PC-9 (cell line): ENCODE measurements around the gene GALNT9. TPM values are rescaled to one million over a fixed set of nuclear protein-coding genes. Genes with fewer than 3 reads are reported as not detected.

Experiments used
- BruUV-seq: library from RNA; stranded (reverse); fragments of 400-500 nt; replicated peaks from 2 replicates; lab custom pipeline; 2021; lab: Mats Ljungman, UMichigan
- CTCF ChIA-PET: fragments of 300-600 bp; sonication (Branson Sonifier 250); formaldehyde crosslinking; loops from one replicate; lab custom pipeline; 2022; ENCODE audit warnings: antibody characterized with exemption; lab: Charles Lee
- POLR2A ChIA-PET: fragments of 300-600 bp; sonication (Branson Sonifier 250); formaldehyde crosslinking; loops from one replicate; lab custom pipeline; 2022; ENCODE audit warnings: antibody characterized with exemption; ENCODE audit not compliant: unreplicated experiment; lab: Charles Lee
- DNase-seq, 2 experiments: peaks; one replicate each; pipeline versions ENCODE4 v3.0.0 to v3.0.0-alpha.2; 2015 to 2022; ENCODE audit warnings: mixed read lengths in 1 of 2
- H2AFZ ChIP-seq: fragments of 200-600 bp; sonication (generic); 2 replicates; pipeline ENCODE4 v1.8.1; 2017; ENCODE audit warnings: antibody characterized with exemption
- H3F3A ChIP-seq: fragments of 200-600 bp; sonication (generic); 2 replicates; pipeline ENCODE4 v1.8.1; 2017; ENCODE audit warnings: antibody characterized with exemption, mild to moderate bottlenecking, low read depth; ENCODE audit not compliant: insufficient read depth
- H3K27ac ChIP-seq: fragments of 200-600 bp; sonication (generic); 2 replicates; pipeline ENCODE4 v1.6.1; 2016; ENCODE audit warnings: mixed run types
- H3K27me3 ChIP-seq: fragments of 200-600 bp; sonication (generic); 2 replicates; pipeline ENCODE4 v1.6.1; 2016; ENCODE audit warnings: low read depth, mixed run types; ENCODE audit not compliant: insufficient read depth
- H3K36me3 ChIP-seq: fragments of 200-600 bp; sonication (generic); 2 replicates; pipeline ENCODE4 v1.6.1; 2016; ENCODE audit warnings: low read depth, mixed run types
- H3K4me1 ChIP-seq: fragments of 200-600 bp; sonication (generic); replicated peaks from 2 replicates; pipeline ENCODE4 v1.6.1; 2016; ENCODE audit warnings: mixed run types; ENCODE audit not compliant: insufficient read depth
- H3K4me2 ChIP-seq: fragments of 200-600 bp; sonication (generic); 2 replicates; pipeline ENCODE4 v1.6.1; 2017; ENCODE audit warnings: mixed run types
- H3K4me3 ChIP-seq: fragments of 200-600 bp; sonication (generic); 2 replicates; pipeline ENCODE4 v1.6.1; 2016; ENCODE audit warnings: mixed run types
- H3K79me2 ChIP-seq: fragments of 200-600 bp; sonication (generic); 2 replicates; pipeline ENCODE4 v1.6.1; 2017; ENCODE audit warnings: low read depth, mixed run types
- H3K9me2 ChIP-seq: fragments of 200-600 bp; sonication (generic); 2 replicates; pipeline ENCODE4 v1.8.1; 2017; ENCODE audit warnings: mild to moderate bottlenecking; ENCODE audit not compliant: insufficient read depth
- H3K9me3 ChIP-seq: fragments of 200-600 bp; sonication (generic); 2 replicates; pipeline ENCODE4 v1.8.1; 2016; ENCODE audit warnings: low read depth; ENCODE audit not compliant: insufficient read depth
- H4K20me1 ChIP-seq: fragments of 200-600 bp; sonication (generic); 2 replicates; pipeline ENCODE4 v1.8.1; 2017; ENCODE audit not compliant: insufficient read depth
- EZH2 ChIP-seq: fragments of 200-600 bp; sonication (generic); IDR thresholded peaks from 2 replicates; pipeline ENCODE4 v1.8.0; 2017; ENCODE audit warnings: antibody characterized with exemption, low read depth
- intact Hi-C: fragments of 100-400 bp; cut with micrococcal nuclease; formaldehyde crosslinking; loops from one replicate; pipeline ENCODE4 v1.10.0; 2022; ENCODE audit not compliant: unreplicated experiment
- total RNA-seq: library from RNA; stranded (reverse); gene quantifications from 2 replicates; pipeline ENCODE4 v1.2.3, GENCODE V29; 2021
- TF ChIP-seq, protein P1 (sequence below): fragments of 200-600 bp; sonication (generic); conservative IDR thresholded peaks from 2 replicates; pipeline ENCODE4 v1.6.1; 2017; ENCODE audit warnings: mixed run types, antibody characterized with exemption, mild to moderate bottlenecking, moderate library complexity

GALNT9 gene
- total RNA-seq, 1 experiment from 2014 or later = 11.2 TPM

DNA sequence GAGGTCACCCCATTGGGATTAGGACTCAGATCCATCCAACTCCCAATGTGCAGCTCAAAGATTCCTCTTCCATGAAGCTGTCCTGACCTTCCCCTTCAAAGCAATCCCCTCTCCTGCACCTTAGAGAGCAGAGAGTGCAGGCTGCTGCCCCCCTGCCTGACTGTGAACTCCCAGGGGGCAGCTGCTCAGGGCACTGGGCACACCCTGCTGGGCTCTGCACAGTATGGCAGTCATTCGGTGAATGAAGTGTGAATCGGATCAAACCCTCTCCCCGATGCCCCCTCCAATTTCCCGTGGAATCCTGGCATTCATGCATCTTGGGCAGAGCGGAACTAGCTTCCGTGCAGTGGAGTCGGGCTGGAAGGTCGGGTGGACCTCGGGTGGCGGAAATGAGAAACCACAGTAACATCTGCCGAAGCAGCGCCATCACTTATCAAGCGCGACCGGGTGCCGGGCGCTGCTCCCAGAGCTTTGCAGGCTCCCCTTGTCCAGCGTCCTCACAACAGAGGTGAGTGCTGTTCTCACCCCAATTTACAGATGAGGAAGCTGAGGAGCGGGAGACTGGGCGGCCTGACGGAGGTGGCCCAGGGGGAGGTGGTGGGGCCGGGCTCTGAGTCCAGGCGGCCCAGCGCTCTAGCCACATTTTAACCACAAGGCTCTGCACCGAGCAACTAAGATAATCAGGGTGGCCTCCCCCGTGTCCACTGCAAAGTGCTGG lies 14.7 kb downstream of the GALNT9 start:
- Histone ChIP-seq H4K20me1 (peaks cover 3% of the 10 kb centered on the region; the same call in 1 of the 2 replicates), H3K27me3 (peaks cover 88% of the 10 kb centered on the region), H3F3A (no peaks in the 10 kb centered on the region), H3K9me2 (no peaks in the 10 kb centered on the region), H3K4me3 (no peak overlapping the region), H3K27ac (no peak overlapping the region), H3K4me2 (no peak overlapping the region), H3K36me3 (no peaks in the 10 kb centered on the region), H3K9me3 (no peaks in the 10 kb centered on the region), H2AFZ (no peak overlapping the region), H3K79me2 (no peaks in the 10 kb centered on the region), H3K4me1 (no peaks in the 10 kb centered on the region)
- POLR2A ChIA-PET = no interaction called here
- CTCF ChIA-PET = no interaction called here
- BruUV-seq = no TSS peak
- no peak for DNase-seq
- intact Hi-C loops = no loop called here
- TF ChIP-seq, protein P1, sequence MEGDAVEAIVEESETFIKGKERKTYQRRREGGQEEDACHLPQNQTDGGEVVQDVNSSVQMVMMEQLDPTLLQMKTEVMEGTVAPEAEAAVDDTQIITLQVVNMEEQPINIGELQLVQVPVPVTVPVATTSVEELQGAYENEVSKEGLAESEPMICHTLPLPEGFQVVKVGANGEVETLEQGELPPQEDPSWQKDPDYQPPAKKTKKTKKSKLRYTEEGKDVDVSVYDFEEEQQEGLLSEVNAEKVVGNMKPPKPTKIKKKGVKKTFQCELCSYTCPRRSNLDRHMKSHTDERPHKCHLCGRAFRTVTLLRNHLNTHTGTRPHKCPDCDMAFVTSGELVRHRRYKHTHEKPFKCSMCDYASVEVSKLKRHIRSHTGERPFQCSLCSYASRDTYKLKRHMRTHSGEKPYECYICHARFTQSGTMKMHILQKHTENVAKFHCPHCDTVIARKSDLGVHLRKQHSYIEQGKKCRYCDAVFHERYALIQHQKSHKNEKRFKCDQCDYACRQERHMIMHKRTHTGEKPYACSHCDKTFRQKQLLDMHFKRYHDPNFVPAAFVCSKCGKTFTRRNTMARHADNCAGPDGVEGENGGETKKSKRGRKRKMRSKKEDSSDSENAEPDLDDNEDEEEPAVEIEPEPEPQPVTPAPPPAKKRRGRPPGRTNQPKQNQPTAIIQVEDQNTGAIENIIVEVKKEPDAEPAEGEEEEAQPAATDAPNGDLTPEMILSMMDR = no peak
- no peak for TF ChIP-seq EZH2

DNA sequence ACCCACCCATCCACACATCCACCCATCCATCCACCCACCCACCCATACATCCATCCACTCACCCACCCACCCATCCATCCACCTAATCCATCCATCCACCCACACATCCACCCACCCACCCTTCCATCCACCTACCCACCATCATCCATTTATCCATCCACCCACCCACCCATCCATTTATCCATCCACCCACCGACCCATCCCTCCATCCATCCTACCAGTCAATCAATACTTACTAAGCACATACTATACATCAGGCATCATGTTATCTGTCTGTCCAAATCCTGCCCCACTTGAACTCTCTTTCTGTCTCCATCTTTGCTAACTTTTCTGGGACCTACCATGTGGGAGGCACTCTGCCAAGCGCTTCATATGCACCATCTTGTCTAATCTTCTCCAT lies 15.4 kb downstream of the GALNT9 start:
- Histone ChIP-seq H3K79me2 (no peaks in the 10 kb centered on the region), H3F3A (no peaks in the 10 kb centered on the region), H3K4me3 (no peak overlapping the region), H3K4me1 (no peaks in the 10 kb centered on the region), H3K27ac (no peak overlapping the region), H2AFZ (no peak overlapping the region), H3K9me3 (no peaks in the 10 kb centered on the region), H3K9me2 (no peaks in the 10 kb centered on the region), H3K36me3 (no peaks in the 10 kb centered on the region), H3K27me3 (peaks cover 88% of the 10 kb centered on the region), H4K20me1 (peaks cover 3% of the 10 kb centered on the region; the same call in 1 of the 2 replicates), H3K4me2 (no peak overlapping the region)
- no TSS peak for BruUV-seq
- intact Hi-C loops = no loop called here
- POLR2A ChIA-PET = no interaction called here
- no peak for TF ChIP-seq EZH2
- TF ChIP-seq, protein P1 = no peak
- DNase-seq = no peak
- CTCF ChIA-PET = no interaction called here

DNA sequence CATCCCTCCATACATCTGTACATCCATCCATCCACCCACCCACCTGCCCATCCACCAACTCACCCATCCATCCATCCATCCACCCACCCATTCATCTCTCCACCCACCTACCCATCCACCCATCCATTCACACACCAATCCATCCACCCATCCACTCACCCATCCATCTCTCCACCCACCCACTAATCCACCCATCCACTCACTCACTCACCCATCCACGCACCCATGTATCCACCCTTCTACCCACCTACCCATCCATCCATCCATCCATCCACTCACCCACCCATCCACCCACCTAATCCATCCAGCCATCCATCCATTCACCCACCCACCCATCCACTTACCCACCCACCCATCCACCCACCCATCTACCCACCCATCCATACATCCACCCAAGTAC lies 16.2 kb downstream of the GALNT9 start:
- no peak overlapping the region for H3K27ac ChIP-seq
- no peak overlapping the region for H3K4me3 ChIP-seq
- DNase-seq = no peak
- no peak overlapping the region for H3K4me2 ChIP-seq
- H3K9me3 ChIP-seq = no peaks in the 10 kb centered on the region
- H3K27me3 ChIP-seq = peaks cover 88% of the 10 kb centered on the region
- H4K20me1 ChIP-seq = peaks cover 3% of the 10 kb centered on the region; the same call in 1 of the 2 replicates
- CTCF ChIA-PET = no interaction called here
- no peaks in the 10 kb centered on the region for H3K79me2 ChIP-seq
- no peaks in the 10 kb centered on the region for H3F3A ChIP-seq
- H3K36me3 ChIP-seq = no peaks in the 10 kb centered on the region
- POLR2A ChIA-PET = no interaction called here
- TF ChIP-seq, protein P1 = no peak
- TF ChIP-seq EZH2 = no peak
- no peaks in the 10 kb centered on the region for H3K4me1 ChIP-seq
- no TSS peak for BruUV-seq
- H3K9me2 ChIP-seq = no peaks in the 10 kb centered on the region
- intact Hi-C loops = no loop called here
- no peak overlapping the region for H2AFZ ChIP-seq
